GM19025 (cell line): Measurements from ENCODE around the gene MAST4.
"Not testable (repeated sequence)": the region's sequence is repeated elsewhere in the genome, so short reads cannot be mapped to it uniquely, and the experiment has no call there.

Source experiments
- ATAC-seq: cut with Tn5 transposase; IDR thresholded peaks from one replicate; pipeline ENCODE4 v1.9.1; 2021; ENCODE audit warnings: mild to moderate bottlenecking, low read depth, moderate library complexity; ENCODE audit not compliant: unreplicated experiment

Gene MAST4

GRCh38 chr5:66802941-66803340, 206.7 kb downstream of the MAST4 start:
- no peak for ATAC-seq

GRCh38 chr5:66805514-66806430, 209.6 kb downstream of the MAST4 start:
- no peak for ATAC-seq

- ATAC-seq: no peak
Measured at GRCh38 chr5:66807743-66808142, 211.6 kb downstream of the MAST4 start.

GRCh38 chr5:66808663-66809062, 212.5 kb downstream of the MAST4 start:
- ATAC-seq: no peak

- no peak for ATAC-seq
Measured at GRCh38 chr5:66810151-66810550, 214.0 kb downstream of the MAST4 start.

- ATAC-seq: no peak
Measured at GRCh38 chr5:66810848-66811261, 214.7 kb downstream of the MAST4 start.

- ATAC-seq: no peak
Measured at GRCh38 chr5:66812291-66812690, 216.1 kb downstream of the MAST4 start.

- ATAC-seq: no peak
Measured at GRCh38 chr5:66813306-66813705, 217.1 kb downstream of the MAST4 start.

GRCh38 chr5:66814146-66814991, 218.2 kb downstream of the MAST4 start:
- ATAC-seq: no peak

- no peak for ATAC-seq
Measured at GRCh38 chr5:66818304-66818934, 222.2 kb downstream of the MAST4 start.

- ATAC-seq: no peak
Measured at GRCh38 chr5:66818935-66819328, 222.7 kb downstream of the MAST4 start.

GRCh38 chr5:66820630-66821207, 224.5 kb downstream of the MAST4 start:
- ATAC-seq: no peak

GRCh38 chr5:66821688-66822429, 225.7 kb downstream of the MAST4 start:
- no peak for ATAC-seq

GRCh38 chr5:66822906-66823305, 226.7 kb downstream of the MAST4 start:
- not testable (repeated sequence) for ATAC-seq

- ATAC-seq: no peak
Measured at GRCh38 chr5:66824476-66824875, 228.3 kb downstream of the MAST4 start.

- ATAC-seq: no peak
Measured at GRCh38 chr5:66826263-66826662, 230.1 kb downstream of the MAST4 start.

GRCh38 chr5:66826696-66827095, 230.5 kb downstream of the MAST4 start:
- no peak for ATAC-seq

- ATAC-seq: no peak
Measured at GRCh38 chr5:66828046-66828547, 231.9 kb downstream of the MAST4 start.

GRCh38 chr5:66828548-66829357, 232.6 kb downstream of the MAST4 start:
- no peak for ATAC-seq
